ENCODE data around the gene DEDD.

The DEDD gene

GRCh38 chr1:161176468-161177111, 44.1 kb upstream of the DEDD start:
- CTCF ChIA-PET = interaction anchor here (2.3 kb wide), 1 partner anchor 11 kb away, joined by 7 read pairs; the partner anchor contains the start of gene PPOX
- DNase-seq (ENCODE audit: extremely low spot score) = no peak
- TF ChIP-seq SP1 (IDR thresholded peaks at IDR 0.05) (no peak), HDGF (IDR thresholded peaks at IDR 0.05; ENCODE audit: borderline replicate concordance) (no peak), ELF4 (IDR thresholded peaks at IDR 0.05) (no peak), TARDBP (IDR thresholded peaks at IDR 0.05) (no peak), FOXA1 (IDR thresholded peaks at IDR 0.05) (no peak), L3MBTL2 (conservative IDR thresholded peaks at IDR 0.05) (no peak), PKNOX1 (IDR thresholded peaks at IDR 0.05) (no peak), CTBP1 (IDR thresholded peaks at IDR 0.05; ENCODE audit: borderline replicate concordance) (no peak), BHLHE40 (IDR thresholded peaks at IDR 0.05; ENCODE audit: borderline replicate concordance) (no peak), LEF1 (IDR thresholded peaks at IDR 0.05; ENCODE audit: borderline replicate concordance) (no peak)
- POLR2A ChIA-PET = interaction anchor here (0.7 to 1.8 kb wide), 6 partner anchors 10 to 42 kb away, joined by 3 to 14 read pairs (median 6); partner anchors contain the start of genes ADAMTS4, NDUFS2, PPOX and UFC1

GRCh38 chr1:161175771-161176453, 43.4 kb upstream of the DEDD start:
- TF ChIP-seq ARNT (IDR thresholded peaks at IDR 0.05) = no peak
- TF ChIP-seq LEF1 (IDR thresholded peaks at IDR 0.05; ENCODE audit: borderline replicate concordance) = no peak
- TF ChIP-seq ELF4 (IDR thresholded peaks at IDR 0.05) = no peak
- no peak for TF ChIP-seq L3MBTL2 (conservative IDR thresholded peaks at IDR 0.05)
- TF ChIP-seq SP1 (IDR thresholded peaks at IDR 0.05) = no peak
- TF ChIP-seq CTBP1 (IDR thresholded peaks at IDR 0.05; ENCODE audit: borderline replicate concordance) = no peak
- TF ChIP-seq FOXK2 (IDR thresholded peaks at IDR 0.05) = no peak
- TF ChIP-seq ZNF384 (IDR thresholded peaks at IDR 0.05) = no peak
- TF ChIP-seq SUZ12 (IDR thresholded peaks at IDR 0.05) = no peak
- DNase-seq (ENCODE audit: extremely low spot score) = no peak
- ChIA-PET CTCF (interaction anchor here (2.3 kb wide), 1 partner anchor 10 kb away, joined by 7 read pairs; the partner anchor contains the start of gene PPOX), POLR2A (interaction anchor here (1.4 to 1.5 kb wide), 2 partner anchors 26 to 41 kb away, joined by 6 to 12 read pairs; partner anchors contain the start of gene NDUFS2)

- DNase-seq (ENCODE audit: extremely low spot score) = no peak
- ChIA-PET CTCF (interaction anchor here (2.3 kb wide), 1 partner anchor 9 kb away, joined by 7 read pairs; the partner anchor contains the start of gene PPOX), POLR2A (no interaction called here)
- TF ChIP-seq HDGF (IDR thresholded peaks at IDR 0.05; ENCODE audit: borderline replicate concordance) (no peak), SUZ12 (IDR thresholded peaks at IDR 0.05) (no peak), ZNF384 (IDR thresholded peaks at IDR 0.05) (no peak), FOXK2 (IDR thresholded peaks at IDR 0.05) (no peak), BHLHE40 (IDR thresholded peaks at IDR 0.05; ENCODE audit: borderline replicate concordance) (no peak), SP1 (IDR thresholded peaks at IDR 0.05) (no peak), PKNOX1 (IDR thresholded peaks at IDR 0.05) (no peak), ELF4 (IDR thresholded peaks at IDR 0.05) (no peak)
These were observed 42.4 kb upstream of the DEDD start for GRCh38 chr1:161174911-161175310.

GRCh38 chr1:161173711-161174110, 41.2 kb upstream of the DEDD start:
- no peak for DNase-seq (ENCODE audit: extremely low spot score)
- CTCF ChIA-PET = no interaction called here
- TF ChIP-seq ZNF384 (IDR thresholded peaks at IDR 0.05) = no peak
- no peak for TF ChIP-seq ELF4 (IDR thresholded peaks at IDR 0.05)
- TF ChIP-seq PKNOX1 (IDR thresholded peaks at IDR 0.05) = no peak
- TF ChIP-seq SUZ12 (IDR thresholded peaks at IDR 0.05) = no peak
- no peak for TF ChIP-seq LEF1 (IDR thresholded peaks at IDR 0.05; ENCODE audit: borderline replicate concordance)
- TF ChIP-seq SP1 (IDR thresholded peaks at IDR 0.05) = no peak
- TF ChIP-seq FOXM1 (IDR thresholded peaks at IDR 0.05; ENCODE audit: borderline replicate concordance) = no peak
- no peak for TF ChIP-seq CTBP1 (IDR thresholded peaks at IDR 0.05; ENCODE audit: borderline replicate concordance)
- no peak for TF ChIP-seq L3MBTL2 (conservative IDR thresholded peaks at IDR 0.05)
- no peak for TF ChIP-seq FOXK2 (IDR thresholded peaks at IDR 0.05)
- POLR2A ChIA-PET = no interaction called here

GRCh38 chr1:161172776-161173376, 40.4 kb upstream of the DEDD start:
- ChIA-PET CTCF (interaction anchor here (0.6 kb wide), 1 partner anchor 618 kb away, joined by 3 read pairs; no protein-coding TSS in a partner anchor), POLR2A (interaction anchor here (1.3 kb wide), 1 partner anchor 11 kb away, joined by 3 read pairs; no protein-coding TSS in a partner anchor)
- no peak for TF ChIP-seq BHLHE40 (IDR thresholded peaks at IDR 0.05; ENCODE audit: borderline replicate concordance)
- no peak for TF ChIP-seq FOXK2 (IDR thresholded peaks at IDR 0.05)
- no peak for TF ChIP-seq TARDBP (IDR thresholded peaks at IDR 0.05)
- no peak for TF ChIP-seq SP1 (IDR thresholded peaks at IDR 0.05)
- TF ChIP-seq NFRKB (IDR thresholded peaks at IDR 0.05) = no peak
- no peak for TF ChIP-seq ZNF384 (IDR thresholded peaks at IDR 0.05)
- no peak for TF ChIP-seq PKNOX1 (IDR thresholded peaks at IDR 0.05)
- TF ChIP-seq ELF4 (IDR thresholded peaks at IDR 0.05) = no peak
- TF ChIP-seq L3MBTL2 (conservative IDR thresholded peaks at IDR 0.05) = no peak
- no peak for TF ChIP-seq SUZ12 (IDR thresholded peaks at IDR 0.05)
- TF ChIP-seq FOXA1 (IDR thresholded peaks at IDR 0.05) = no peak
- no peak for TF ChIP-seq ARNT (IDR thresholded peaks at IDR 0.05)
- TF ChIP-seq CTBP1 (IDR thresholded peaks at IDR 0.05; ENCODE audit: borderline replicate concordance) = no peak
- TF ChIP-seq HDGF (IDR thresholded peaks at IDR 0.05; ENCODE audit: borderline replicate concordance) = no peak
- no peak for TF ChIP-seq FOXM1 (IDR thresholded peaks at IDR 0.05; ENCODE audit: borderline replicate concordance)
- no peak for TF ChIP-seq LEF1 (IDR thresholded peaks at IDR 0.05; ENCODE audit: borderline replicate concordance)
- no peak for DNase-seq (ENCODE audit: extremely low spot score)
